ENCODE measurements around the gene DHRS7B.
A peak's percentile ranks its signal among the peaks of the same experiment; 100 is the strongest.

DHRS7B gene

GRCh38 chr17:21239680-21240368, 113.1 kb downstream of the DHRS7B start:
- DNase-seq (ENCODE audit: insufficient read length, low spot score): peak; percentile 73
- TF ChIP-seq PAX5 (IDR thresholded peaks at IDR 0.05; ENCODE audit: insufficient read depth, low read length, severe bottlenecking) (no peak), SPI1 (IDR thresholded peaks at IDR 0.05; ENCODE audit: low read depth, low read length) (no peak), POLR2AphosphoS5 (IDR thresholded peaks at IDR 0.05; ENCODE audit: low read depth, low read length) (no peak), TAF1 (IDR thresholded peaks at IDR 0.05; ENCODE audit: low read depth, low read length) (no peak), POLR2A (IDR thresholded peaks at IDR 0.05; ENCODE audit: low read depth, low read length) (no peak), POU2F2 (IDR thresholded peaks at IDR 0.05; ENCODE audit: low read depth, low read length) (no peak)
- no peak for FAIRE-seq

- DNase-seq (ENCODE audit: insufficient read length, low spot score) (no peak), FAIRE-seq (no peak)
- no peak for TF ChIP-seq POU2F2 (IDR thresholded peaks at IDR 0.05; ENCODE audit: low read depth, low read length)
- no peak for TF ChIP-seq TAF1 (IDR thresholded peaks at IDR 0.05; ENCODE audit: low read depth, low read length)
- no peak for TF ChIP-seq POLR2A (IDR thresholded peaks at IDR 0.05; ENCODE audit: low read depth, low read length)
- no peak for TF ChIP-seq POLR2AphosphoS5 (IDR thresholded peaks at IDR 0.05; ENCODE audit: low read depth, low read length)
- no peak for TF ChIP-seq SPI1 (IDR thresholded peaks at IDR 0.05; ENCODE audit: low read depth, low read length)
- TF ChIP-seq PAX5 (IDR thresholded peaks at IDR 0.05; ENCODE audit: insufficient read depth, low read length, severe bottlenecking): no peak
These were observed 113.7 kb downstream of the DHRS7B start for GRCh38 chr17:21240369-21241055.
